GM12892 (cell line): Measurements from ENCODE around the gene NEDD4L.

Experiments
- POLR2A ChIP-seq: IDR thresholded peaks from 2 replicates; pipeline ENCODE4 v1.6.1; 2011; ENCODE audit warnings: low read depth, low read length, control low read depth
- TAF1 ChIP-seq: IDR thresholded peaks from 2 replicates; pipeline ENCODE4 v1.6.1; 2011; ENCODE audit warnings: low read depth, mild to moderate bottlenecking, control low read depth, low read length, borderline replicate concordance

GRCh38 chr18:58139459-58140386, 95.7 kb downstream of the NEDD4L start:
- TF ChIP-seq TAF1 (no peak), POLR2A (no peak)
